Measurements from ENCODE around the gene SLC29A1. TPM values are rescaled to one million over a fixed set of nuclear protein-coding genes. Genes with fewer than 3 reads are reported as not detected.

Gene SLC29A1
- total RNA-seq, 1 donor, result 9.5 TPM

DNA sequence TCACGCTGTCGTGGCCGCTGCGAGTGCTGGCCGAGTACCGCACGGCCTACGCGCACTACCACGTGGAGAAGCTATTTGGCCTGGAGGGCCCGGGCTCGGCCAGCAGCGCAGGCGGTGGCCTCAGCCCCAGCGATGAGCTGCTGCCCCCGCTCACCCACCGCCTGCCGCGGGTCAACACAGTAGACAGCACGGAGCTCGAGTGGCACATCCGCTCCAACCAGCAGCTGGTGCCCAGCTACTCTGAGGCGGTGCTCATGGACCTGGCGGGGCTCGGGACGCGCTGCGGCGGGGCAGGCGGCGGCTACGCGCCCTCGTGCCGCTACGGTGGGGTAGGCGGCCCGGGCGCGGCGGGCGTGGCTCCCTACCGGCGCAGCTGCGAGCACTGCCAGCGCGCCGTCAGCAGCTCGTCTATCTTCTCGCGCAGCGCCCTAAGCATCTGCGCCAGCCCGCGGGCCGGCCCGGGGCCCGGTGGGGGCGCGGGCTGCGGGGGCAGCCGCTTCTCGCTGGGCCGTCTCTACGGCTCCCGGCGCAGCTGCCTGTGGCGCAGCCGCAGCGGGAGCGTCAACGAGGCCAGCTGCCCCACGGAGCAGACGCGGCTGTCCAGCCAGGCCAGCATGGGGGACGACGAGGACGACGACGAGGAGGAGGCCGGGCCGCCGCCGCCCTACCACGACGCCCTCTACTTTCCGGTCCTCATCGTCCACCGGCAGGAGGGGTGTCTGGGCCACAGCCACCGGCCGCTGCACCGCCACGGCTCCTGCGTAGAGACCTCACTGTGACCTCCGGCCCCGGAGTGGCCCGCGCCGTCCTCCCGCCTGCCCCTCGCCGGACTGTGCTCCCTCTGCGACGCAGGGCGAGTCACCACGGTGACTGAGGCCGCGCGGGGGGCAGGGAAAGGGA lies 52.6 kb downstream of the SLC29A1 start:
- TF ChIP-seq CTCF (IDR thresholded peaks at IDR 0.05; ENCODE audit: insufficient read depth, low read depth, low read length), result no peak
- no peak for DNase-seq (ENCODE audit: low read depth)
- peak overlapping the region; percentile 12 for H3K4me3 ChIP-seq (ENCODE audit: low read depth, low read length)

DNA sequence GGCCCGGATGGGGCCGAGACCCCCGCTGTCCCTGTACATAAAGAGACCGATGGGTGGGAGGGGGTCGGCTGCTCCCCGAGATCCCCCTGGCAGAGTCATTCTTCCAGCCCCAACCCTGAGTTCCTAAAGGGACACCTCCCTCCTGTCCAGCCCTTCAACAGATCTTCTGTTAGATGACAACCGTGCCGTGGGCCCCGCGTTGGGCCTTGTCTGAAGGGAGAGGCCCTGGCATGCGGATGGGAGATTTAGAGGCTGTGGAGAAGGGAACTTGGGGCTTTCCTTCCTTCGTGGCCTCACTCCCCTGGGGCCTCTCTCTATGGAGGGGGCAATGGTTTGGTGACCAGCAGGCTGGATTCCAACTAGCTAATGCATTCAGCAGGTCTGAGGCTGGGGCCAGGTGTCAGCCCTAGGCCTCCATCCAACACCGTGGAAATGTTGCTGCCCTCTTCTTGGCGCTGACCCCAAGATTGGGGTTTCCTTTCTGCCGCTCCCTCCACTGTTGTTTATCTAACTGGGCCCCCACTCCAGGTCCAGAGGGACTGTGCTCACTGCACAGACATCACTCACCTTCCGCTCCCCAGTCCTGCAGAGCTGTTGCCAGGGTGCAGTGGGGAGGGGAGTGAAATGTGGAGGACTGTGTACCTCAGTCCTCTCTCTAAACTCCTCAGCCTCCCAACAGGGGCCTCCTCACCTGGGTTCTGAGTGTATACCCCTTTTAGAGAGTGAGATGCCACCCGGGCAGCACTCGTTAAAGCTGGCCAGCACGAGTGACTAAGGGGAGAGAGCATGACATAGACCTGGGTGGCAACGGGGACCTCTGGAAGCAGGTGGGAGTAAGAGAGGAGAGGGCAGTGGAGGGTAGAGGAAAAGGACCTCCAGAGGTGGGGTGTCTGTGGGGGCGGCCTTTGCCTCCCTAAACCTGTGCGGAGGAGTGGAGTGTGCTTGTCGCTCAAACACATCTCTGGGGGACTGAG lies 53.6 kb downstream of the SLC29A1 start:
- no peak for TF ChIP-seq CTCF (IDR thresholded peaks at IDR 0.05; ENCODE audit: insufficient read depth, low read depth, low read length)
- no peak overlapping the region for H3K4me3 ChIP-seq (ENCODE audit: low read depth, low read length)
- no peak for DNase-seq (ENCODE audit: low read depth)

- TF ChIP-seq CTCF (IDR thresholded peaks at IDR 0.05; ENCODE audit: insufficient read depth, low read depth, low read length), result no peak
- no peak for DNase-seq (ENCODE audit: low read depth)
- H3K4me3 ChIP-seq (ENCODE audit: low read depth, low read length), result no peak overlapping the region
Observed at GRCh38 chr6:44277763-44278162, 54.4 kb downstream of the SLC29A1 start.

GRCh38 chr6:44278315-44278714 lies 54.9 kb downstream of the SLC29A1 start:
- no peak overlapping the region for H3K4me3 ChIP-seq (ENCODE audit: low read depth, low read length)
- no peak for TF ChIP-seq CTCF (IDR thresholded peaks at IDR 0.05; ENCODE audit: insufficient read depth, low read depth, low read length)
- no peak for DNase-seq (ENCODE audit: low read depth)

GRCh38 chr6:44278774-44279697 lies 55.6 kb downstream of the SLC29A1 start:
- TF ChIP-seq CTCF (IDR thresholded peaks at IDR 0.05; ENCODE audit: insufficient read depth, low read depth, low read length), result no peak
- H3K4me3 ChIP-seq (ENCODE audit: low read depth, low read length), result no peak overlapping the region
- DNase-seq (ENCODE audit: low read depth), result no peak

Small RNA genes within 50 kb of the gene (small RNA-seq; reads per million reads assigned to genes)
- gene RN7SL811P, result not detected

Other genes with a start within 250 kb of the SLC29A1 start
- gene MRPL14, start 96.1 kb upstream of the SLC29A1 start, total RNA-seq, result 47.5 and 51.9 TPM in 2 replicates
- 21.3 and 32.4 TPM in 2 replicates for gene TMEM63B, start 96.0 kb upstream of the SLC29A1 start, total RNA-seq
- not detected in 2 replicates for gene CAPN11, start 64.8 kb upstream of the SLC29A1 start, total RNA-seq
- not detected in 2 replicates for gene MYMX, start 6.7 kb upstream of the SLC29A1 start, total RNA-seq
- gene HSP90AB1, start 23.5 kb downstream of the SLC29A1 start, total RNA-seq, result 573 and 928 TPM in 2 replicates
- 84.7 and 92.8 TPM in 2 replicates for gene SLC35B2, start 33.9 kb downstream of the SLC29A1 start, total RNA-seq
- 12.2 and 17.7 TPM in 2 replicates for gene NFKBIE, start 42.0 kb downstream of the SLC29A1 start, total RNA-seq
- gene TMEM151B, start 46.9 kb downstream of the SLC29A1 start, total RNA-seq, result under 0.01 TPM in 1 of 2 replicates, not detected in the other
- 10.0 and 16.0 TPM in 2 replicates for gene AARS2, start 89.8 kb downstream of the SLC29A1 start, total RNA-seq
- not detected in 2 replicates for gene SPATS1, start 119.1 kb downstream of the SLC29A1 start, total RNA-seq
- gene CDC5L, start 164.1 kb downstream of the SLC29A1 start, total RNA-seq, result 17.7 and 24.2 TPM in 2 replicates